Stimulated activated CD8-positive, alpha-beta memory T cell treated with anti-CD3 and anti-CD28 coated beads, Interleukin-12 subunit alpha, Interleukin-12 subunit beta, amount 100 ng/mL, for 4 hours (primary cell): ENCODE data around the gene DARS1.

ENCODE experiments used
- DNase-seq: peaks from one replicate; pipeline ENCODE4 v3.0.0-alpha.2; 2020; ENCODE audit warnings: low read depth

The DARS1 gene

DNA sequence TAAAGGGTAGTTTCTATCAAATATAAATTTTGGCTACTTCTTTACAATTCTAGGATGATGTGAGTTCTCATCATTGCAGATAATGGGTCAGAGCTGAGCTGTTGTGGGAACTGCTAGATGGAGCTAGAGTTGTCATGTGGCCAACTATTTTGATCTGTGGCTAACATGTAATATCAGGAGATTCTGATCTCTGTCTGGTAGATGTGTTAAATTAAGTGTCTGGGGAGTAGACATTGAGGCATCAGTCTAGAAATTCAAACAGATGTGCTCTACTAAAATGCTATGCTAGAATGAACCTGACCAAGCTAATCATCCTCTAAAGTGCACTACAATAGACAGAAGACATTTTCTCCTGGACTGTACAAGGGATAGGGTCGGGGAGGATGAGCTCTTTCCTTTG lies 30.3 kb upstream of the DARS1 start:
- no peak for DNase-seq

DNA sequence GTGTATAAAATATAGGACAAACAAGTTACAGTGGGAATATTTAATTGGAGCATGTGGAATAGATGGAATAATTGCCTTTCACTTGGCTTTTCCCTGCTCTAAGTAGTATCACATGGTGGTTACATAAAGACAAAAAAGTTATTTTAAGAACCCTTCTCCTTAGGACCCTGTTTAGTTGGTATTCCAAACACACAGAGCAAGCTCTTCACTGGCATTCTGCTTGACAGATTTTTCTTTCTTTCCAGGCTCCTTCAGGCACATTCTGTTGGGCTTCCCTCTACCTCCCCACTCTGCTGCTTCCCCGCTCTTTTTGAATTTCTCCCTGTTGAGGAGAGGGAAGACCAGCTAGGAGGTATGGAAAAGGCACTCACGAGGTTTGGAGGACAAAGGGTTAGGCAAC lies 29.0 kb upstream of the DARS1 start:
- DNase-seq = no peak

DNA sequence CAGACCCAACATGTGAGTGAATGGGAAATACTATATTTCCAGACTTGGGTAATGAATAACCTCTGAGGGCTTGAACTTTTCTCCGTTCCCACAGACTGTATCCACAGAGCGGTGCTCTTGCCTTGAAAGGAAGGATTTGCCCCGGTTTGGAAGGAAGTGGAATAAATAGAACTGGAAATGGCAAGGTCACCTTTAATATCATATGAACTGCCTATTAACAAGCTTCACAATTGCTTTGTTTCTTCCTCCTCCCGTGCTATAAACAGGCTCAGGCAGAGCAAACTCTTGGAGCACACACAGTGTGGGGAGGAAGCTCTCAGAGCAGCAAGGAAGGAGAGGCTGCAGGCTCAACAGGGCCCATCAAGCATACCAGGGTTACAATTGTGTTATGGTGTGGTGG lies 28.5 kb upstream of the DARS1 start:
- no peak for DNase-seq

DNA sequence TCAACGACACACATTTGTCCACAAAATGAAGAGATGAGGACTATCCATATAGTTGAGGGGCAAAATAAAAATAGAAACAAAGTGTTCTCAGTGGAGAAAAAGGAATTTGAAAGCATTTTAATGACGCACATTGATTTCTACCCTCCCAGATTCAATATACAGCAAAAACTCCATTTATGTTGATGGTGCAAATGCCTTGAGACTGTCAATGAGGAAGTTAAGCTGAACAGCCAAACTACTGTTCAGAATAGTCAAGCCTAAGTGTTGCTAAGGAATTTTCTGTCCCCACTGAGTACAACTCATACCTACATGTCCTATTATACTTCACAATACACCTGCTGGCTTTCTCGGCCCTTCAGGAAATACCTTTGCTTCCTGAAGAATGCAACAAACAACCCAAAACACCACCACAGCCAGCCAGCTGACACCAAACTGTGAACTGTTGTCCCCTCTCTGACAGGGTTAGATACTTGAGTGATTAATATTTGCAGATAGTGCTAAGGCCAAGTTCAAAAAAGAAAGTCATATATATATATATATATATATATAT lies 27.8 kb upstream of the DARS1 start:
- no peak for DNase-seq

DNA sequence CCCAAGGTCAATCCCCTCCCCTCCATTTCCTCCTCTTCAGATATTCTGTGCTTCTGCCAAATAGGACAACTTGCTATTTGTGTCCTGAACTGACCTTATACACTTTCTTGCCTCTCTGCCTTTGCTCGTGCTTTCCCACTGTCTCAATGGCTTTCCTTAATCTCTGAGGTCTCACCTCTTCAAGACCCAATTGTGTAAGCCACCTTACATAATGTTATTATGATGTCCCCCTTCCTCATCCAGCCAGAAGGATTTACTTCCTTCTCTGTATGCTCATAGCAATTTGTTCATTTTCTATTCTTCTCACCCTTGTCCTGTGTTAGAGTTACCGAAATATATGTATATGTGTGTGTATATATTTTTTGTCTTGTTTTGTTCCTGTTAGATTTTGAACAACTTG lies 26.9 kb upstream of the DARS1 start:
- DNase-seq = no peak

DNA sequence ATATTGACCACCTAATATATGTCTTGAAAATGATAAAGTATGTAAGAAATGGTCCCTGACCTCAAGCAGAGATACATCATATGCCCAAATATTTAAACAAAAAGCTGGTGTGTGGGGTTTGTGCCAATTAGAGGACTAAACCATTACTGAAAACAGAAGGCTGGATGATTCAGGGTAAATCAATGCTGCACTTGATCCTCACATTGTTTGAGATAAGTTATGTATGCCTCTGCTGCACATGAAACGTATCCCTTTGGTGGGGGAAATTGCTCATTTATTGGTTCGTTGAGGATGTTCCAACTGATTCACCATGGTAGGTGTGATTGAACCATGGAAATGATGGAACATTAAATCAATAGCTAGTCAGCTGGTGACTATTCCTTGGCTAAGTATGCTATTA lies 24.7 kb upstream of the DARS1 start:
- DNase-seq = no peak

DNA sequence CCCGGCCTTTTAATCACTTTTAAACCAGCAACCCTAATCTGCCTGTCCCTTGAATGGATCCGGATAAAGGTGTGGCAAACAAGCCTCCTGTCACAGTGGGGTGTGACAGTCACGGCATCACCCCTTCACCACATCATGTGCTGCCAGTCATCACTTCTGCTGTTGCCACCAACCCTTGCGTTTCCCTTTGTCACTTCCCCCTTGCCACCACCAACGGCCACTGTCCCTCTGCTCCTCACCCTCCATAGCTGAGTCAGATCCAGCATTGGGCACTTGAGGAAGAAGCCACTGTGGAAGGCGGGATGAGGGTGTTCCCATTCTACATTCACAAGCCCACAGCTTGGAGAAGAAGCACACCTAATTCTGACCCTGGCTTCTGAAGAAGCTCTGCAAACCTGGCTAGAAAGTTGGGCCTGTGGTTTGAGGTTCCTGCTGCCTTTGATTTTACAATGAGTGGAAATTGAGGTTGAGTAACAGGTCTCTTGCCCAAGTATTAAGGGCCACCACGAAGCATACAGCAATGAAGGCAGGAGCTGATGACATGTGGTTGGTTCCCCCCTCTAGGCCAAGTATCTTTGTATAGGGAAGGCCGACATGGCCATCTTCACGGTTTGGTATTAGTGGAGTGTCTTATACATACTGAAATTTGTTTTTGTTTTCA lies 22.9 kb upstream of the DARS1 start:
- peak; percentile 46 for DNase-seq

DNA sequence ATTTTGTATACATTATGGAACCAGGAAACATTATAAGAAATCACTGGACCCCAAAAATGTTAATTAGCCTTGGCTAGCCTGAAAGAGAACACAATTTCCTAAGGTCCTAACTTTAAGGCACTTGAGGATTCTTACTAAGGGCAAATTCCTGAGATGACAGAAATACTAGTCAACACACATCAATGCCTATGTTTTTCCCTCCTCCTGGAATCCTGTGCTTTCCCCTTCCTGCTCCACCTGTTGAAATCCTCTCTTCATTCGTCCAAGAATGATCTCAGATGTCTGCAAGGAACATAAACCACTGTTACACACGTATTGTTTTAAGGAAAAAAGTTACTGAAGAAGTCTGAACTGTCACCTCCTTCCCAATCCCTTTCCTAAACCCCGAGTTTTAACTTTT lies 21.2 kb upstream of the DARS1 start:
- no peak for DNase-seq

DNA sequence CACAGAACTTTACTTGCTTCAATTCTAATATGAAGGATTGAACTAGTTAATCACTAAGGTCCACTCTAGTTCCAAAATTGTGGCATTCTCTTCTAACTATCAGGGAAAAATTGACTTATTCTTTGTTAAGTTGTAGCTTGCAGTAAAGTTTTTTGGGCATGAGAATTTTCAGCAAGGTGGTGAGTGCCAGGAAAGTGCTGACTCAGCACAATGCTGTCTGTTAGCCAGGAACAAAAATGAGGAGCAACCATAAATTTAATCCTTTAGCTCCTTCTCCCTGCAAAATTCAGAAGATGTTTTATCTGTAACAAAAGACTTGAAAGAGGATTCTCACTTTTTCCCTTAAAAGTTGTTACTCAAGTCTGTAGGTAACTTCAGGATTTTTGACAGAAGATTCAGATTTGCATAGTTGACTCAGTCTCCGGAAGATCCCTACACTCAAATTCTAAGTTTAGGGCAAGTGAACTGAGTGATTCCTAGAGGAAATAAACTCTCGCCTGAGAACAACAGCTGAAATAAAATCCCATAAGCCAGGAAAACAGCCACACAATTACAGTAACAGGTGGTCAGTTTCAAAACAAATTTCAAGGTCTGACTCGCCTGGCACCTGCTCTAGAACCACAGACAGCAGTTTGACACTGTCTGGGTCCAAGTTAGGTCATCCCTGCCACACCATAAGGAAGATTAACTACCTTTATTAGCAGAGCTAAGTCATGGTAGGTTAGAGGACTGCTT lies 20.2 kb upstream of the DARS1 start:
- DNase-seq = no peak

DNA sequence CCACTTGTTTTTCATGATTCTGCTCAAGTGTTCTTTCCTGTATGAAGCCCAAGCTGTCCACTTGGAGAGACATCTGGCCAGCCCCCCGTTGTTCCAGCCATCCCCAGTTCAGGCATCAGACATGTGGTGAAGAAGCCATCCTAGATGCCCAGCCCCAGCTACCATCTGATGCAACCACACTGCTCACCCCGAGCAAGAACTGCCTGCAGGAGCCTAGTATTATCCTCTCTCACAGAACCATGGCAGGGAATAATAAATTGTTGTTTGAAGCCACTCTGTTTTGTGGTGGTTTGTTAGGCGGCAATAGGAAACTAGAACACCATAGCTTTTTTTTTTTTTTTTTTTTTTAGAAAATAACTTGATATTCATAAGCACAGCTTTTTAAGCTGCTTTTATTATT lies 19.5 kb upstream of the DARS1 start:
- DNase-seq = no peak

DNA sequence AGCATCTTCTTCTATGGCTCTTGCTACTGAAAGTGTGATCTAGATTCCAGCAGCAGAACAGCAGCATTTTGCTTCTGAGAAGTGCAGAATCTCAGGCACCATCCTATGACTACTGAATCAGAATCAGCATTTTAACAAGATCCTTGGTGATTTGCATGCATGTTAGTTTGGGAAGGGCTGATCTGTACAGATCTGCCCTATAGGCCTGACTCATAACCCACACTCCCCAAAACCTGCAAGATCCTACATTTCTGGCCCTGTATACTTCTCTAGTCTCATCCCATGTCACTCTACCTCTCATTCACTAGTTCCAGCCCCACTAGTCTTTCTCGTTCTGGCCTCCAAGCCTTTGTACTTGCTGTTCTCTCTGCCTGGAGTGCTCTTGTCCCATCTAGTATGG lies 15.7 kb upstream of the DARS1 start:
- no peak for DNase-seq

DNA sequence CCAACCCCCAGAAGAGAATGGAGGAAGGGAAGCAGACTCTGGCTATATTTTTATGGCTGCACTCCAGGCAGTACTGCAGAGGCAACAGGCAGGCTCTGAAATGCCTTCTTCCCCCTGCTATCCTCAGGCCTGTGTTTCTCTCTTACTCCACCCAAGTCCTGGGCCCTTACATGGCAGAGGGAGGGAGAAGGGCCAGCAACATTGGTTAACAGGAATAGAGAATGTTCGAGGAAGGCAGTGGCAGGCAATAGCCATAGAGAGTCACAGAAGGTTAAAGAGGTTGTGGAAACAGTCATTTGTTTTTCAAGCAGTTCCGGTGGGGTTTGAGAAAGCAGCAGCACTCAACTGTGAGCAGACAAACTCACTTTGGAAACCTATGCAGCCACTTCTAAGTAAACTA lies 15.1 kb upstream of the DARS1 start:
- no peak for DNase-seq

DNA sequence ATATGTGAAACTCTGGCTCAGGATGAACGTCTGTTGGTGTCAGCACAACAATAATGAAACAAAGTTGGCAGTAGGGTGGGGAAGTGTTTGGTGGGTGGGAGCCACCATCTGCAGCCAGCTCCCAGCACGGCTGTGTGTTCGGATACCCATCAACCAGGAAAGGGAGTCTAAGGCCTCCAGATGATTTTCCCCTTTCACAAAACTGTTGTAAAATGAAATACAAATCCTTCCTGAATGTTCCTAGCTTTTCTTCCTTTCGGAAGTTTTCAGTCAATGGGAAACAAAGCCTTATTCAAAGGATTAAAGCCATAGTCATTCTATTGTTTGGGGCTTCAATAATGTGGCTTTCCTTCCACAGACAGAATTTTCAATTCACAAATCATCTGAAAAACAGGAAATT lies 14.5 kb upstream of the DARS1 start:
- no peak for DNase-seq

DNA sequence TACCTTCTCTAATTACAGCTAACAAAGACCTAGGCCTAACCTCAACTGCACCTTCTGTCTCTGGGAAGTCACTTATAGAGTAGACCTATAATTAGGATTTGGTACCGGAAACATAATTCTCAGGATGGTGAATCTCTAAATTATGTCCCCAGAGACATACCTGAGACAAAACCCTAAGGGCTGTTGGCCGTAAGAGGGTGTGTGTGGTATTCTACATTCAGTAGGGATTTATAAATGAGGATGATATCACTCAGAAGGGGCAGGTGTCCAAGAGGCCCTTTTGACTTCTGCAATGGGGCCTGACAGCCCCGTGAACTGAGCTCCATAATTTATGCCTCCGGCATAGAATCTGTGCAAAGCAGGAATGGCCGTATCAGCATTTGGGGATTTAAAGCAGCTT lies 13.5 kb upstream of the DARS1 start:
- DNase-seq = no peak

DNA sequence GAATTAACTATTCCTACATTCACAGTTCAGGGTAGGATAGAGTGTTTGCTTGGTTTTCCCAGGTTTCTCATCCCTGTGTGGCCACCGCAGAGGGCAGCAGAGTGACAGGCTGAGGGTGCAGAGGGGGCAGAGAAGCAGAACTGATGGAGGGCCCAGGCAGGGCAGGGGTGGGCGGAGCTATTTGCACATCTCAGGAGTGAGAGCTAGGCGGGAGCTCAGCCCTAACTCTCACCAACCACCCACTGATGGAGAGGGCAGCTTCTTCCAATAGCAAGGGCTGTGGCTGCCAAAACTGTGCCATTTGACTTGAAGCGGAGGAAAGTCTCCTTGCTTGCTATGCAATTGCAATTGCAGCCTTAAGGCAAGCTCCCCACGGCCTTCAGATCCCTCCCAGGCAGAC lies 12.0 kb upstream of the DARS1 start:
- DNase-seq = no peak

DNA sequence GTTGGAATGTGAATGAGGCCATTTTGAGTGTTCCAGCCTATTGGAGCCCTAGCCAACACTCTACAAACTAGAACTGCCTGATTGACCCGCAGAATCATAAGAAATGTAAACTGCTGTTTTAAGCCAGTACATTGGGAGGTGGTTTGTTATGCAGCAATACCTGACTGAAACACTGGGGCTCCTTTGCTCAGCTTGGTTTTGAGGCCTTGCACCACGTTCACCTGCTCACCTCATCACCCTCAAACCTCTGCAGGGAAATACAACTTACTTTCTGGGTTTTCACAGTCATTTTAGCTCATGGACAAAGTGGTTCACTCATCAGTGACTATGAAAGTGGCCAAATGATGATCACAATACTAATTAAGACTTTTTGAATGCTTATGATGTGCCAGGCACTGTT lies 10.9 kb upstream of the DARS1 start:
- DNase-seq = no peak

DNA sequence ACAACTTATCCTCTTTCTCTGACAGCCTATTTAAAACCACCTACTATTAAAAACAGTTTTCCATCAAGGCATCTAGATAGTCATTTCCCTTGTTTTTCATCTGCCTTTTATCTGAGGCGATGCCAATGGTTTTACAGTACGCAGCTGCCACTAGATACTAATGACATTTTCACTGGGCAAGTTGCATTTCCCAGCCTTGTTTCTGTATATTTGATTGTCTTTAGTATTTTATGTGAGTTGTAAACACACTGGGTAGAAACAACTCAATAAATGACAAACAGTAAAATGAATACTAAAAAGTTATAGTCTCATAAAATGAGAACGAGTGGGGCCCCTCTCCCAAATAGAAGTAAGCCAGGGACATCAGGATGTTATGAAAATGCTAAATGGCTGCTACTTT lies 8.9 kb upstream of the DARS1 start:
- DNase-seq = no peak

DNA sequence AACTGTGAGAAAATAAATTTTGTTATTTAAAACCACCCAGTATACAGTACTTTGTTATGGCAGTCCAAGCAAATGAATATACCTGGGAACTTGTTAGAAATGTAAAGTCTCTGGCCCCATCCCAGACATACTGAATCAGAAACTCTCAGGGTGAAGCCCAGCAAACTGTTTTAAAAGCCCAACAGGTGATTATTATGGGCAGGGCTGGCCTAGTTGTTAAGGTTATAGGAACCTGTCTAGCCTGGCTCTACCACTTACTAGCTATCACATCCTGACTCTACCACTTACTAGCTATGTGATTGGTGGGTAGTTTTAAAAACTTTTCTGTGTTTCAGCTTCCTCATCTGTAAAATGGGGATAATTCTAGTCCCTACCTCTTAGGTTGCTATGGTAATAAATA lies 8.0 kb upstream of the DARS1 start:
- no peak for DNase-seq

DNA sequence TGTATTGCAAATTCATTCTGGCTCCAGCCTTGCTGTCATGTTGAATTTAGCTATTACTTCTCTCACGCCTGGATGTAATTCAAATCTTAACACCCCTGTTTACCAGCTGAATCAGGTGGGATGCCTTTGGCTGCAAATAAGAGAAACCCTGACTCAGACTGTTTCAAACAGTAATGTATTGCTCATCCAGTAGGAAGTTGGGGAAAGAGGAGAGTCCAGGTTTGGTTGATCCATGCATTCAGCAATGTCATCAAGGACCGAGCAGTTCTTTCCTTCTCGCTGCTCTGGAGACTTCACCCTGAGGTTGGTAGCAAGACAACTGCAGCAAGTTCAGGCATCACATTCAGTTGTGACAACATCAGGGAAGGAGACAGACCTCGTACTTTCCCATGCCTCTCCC lies 6.4 kb upstream of the DARS1 start:
- no peak for DNase-seq

DNA sequence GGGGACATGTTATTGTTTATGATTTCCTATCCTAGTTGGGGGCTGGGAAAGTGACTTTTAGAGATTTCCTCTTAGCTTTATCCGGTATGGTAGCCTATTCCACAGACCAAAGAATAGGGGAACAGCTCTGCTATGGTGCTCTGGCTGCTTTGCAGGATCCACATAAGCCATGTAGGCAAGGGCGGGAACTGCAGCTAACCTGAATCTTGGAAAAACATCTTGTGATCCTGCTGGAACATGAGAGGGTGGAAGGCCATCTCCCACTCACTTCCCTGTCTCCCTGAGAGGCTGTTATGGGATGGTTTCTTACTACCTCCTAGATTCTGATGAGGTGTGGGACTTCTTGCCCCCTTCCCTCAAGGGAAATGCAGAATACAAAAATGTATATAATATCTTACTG lies 2.0 kb upstream of the DARS1 start:
- DNase-seq = no peak

DNA sequence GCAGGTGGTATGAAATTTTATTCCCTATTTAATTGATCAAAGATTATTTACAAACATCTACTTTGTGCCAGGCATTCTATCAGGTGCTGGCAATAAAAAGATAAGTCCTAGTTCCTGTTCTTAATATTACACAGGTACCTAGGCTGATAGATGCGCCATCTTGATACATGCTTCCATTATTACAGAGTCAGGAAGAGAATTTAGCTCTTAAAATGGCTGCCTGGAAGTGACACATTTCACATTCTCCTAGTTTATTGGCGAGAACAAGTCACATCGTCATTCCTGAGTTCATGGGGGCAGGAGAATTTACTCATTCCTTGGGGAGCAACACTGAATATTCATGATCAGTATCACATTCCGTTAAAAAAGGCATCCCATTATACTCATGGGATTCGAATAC lies 1.1 kb upstream of the DARS1 start:
- DNase-seq = no peak

DNA sequence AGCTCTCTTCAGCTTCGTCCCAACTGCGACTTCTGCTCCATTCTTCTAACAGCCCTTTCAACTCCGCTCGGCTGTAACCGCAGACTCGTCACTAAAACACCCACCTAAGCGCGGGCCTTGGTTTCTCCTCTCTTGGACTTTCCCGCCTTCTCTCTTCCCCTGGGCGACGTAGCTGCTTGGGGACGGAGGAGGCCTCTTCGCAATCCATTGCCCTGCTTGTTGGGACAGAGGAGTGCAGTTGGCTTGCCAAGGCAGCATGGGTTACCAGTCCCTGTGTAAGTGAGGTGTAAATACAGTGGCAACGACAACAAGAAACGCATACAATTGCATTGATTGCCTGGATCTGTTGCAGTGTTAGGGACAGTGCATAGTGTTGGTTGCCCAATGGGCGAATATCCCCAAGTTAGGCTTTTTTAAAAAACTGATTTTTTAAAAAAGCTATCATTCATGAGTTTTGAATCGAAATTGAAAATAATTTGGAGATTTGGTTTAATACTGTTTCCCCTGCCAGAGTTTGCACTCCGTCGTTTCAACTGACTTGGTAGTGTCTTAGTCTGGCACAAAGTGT lies 484 bp upstream of the DARS1 start:
- DNase-seq = peak; percentile 64

DNA sequence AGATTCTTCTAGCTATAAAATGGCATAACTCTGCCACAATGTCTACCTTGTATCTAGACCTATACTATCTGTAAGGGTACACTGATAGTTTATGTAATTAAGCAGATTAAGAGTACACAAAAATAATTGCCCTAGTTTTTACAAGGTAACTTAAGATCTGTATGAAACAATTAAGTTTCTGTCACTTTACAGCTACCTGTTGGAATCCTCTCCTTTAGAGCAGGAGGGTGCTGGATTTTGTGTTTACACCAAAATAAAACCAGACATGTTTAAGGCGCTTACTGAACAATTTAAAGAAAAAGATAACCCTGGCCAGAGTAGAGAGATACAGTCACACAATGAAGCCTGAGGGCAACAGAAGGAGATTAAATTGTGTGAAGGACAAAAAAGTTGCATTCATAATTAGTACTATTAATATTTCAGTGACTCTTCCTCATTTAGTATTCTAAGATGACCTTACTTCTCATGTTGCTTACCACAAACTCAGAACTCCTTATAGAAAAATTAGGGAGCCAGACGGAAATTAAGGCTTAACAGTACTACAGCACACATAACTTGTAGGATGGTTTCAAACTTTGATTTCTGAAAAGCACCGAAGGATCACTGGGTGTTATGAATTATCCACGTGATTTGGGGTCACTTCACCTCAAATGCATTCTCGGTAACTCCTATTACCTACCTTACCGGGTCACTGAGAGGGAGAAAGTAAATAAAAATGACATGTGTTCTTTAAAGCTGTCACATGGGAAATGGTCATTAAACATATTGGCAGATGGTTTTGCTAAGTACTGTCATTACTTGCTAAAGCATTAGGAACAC lies 1.0 kb downstream of the DARS1 start:
- no peak for DNase-seq
